HG03135 (cell line): ENCODE measurements around the gene PPIC.
"Not testable (repeated sequence)": the region's sequence is repeated elsewhere in the genome, so short reads cannot be mapped to it uniquely, and the experiment has no call there.

ENCODE experiments used
- ATAC-seq: cut with Tn5 transposase; IDR thresholded peaks from one replicate; pipeline ENCODE4 v1.9.1; 2021; ENCODE audit warnings: mild to moderate bottlenecking, moderate library complexity; ENCODE audit not compliant: unreplicated experiment

The PPIC gene

DNA sequence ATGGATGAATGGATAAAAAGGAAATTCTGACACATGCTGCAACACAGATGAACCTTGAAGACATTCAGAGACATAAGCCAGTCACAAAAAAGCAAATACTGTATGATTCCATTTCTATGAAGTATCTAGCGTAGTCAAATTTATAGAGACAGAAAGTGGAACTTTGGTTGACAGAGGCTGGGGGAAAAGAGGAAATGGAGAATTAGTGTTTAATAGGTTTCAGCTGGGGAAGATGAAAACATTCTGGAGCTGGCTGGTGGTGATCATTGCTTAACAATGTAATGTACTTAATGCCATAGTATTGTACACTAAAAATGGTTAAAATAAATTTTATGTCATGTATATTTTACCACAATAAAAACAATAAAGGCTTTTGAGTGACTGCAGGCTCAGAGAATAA lies 24.2 kb downstream of the PPIC start:
- no peak for ATAC-seq

DNA sequence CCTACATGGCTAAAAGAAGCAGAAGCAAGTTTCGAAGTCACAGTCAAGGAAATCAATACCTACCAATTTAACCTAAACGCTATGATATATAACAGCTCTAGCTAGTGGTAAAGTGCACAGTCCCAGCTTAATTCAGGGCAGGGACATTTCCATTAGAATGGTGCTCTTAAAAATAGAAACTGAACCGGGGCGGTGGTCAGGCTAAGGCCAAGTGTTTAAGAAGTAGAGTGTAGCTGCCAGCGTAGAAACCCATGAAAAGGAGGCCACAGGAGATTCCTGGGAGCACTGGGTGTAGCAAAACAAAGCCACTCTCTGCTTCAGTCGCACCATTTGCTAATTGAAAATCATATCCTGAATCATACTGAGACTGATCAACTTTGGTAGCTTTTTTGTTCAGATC lies 28.8 kb downstream of the PPIC start:
- ATAC-seq = no peak

DNA sequence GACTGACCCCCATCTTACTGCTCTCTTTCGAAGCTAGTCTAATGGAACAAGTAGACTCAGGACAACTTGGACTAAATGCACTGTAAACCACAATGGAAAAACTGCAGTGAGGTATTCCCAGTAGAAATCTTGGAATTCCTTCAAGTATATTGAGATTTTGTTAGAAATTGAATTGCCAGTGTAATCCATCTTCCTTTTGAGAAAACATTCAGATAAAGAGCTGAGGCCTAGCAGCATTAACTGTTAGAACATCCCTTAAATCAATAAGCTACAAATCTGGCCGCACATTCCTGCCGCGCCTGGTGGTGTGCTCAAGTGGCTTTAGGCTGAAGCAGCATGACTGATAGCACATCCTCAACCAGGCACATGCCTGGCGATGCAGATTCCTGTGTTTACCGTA lies 29.3 kb downstream of the PPIC start:
- no peak for ATAC-seq

DNA sequence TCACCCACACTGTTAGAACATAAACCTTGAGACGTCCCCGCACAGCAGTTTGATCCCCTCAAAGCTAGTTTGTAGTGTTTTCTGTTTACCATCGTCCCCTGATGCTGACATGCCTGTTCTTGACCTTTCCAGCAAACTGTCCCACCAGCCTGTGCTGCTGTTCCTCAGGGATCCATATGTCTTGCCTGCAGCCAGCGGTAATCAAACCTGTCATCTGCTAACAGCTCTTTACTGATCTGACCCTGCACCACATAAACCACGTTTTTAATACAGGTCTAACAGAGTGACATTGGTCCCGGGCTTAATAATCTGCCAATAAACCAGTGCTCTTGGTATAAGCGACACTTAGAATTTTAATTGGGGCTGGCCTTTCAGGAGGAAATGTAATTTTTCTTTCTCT lies 34.7 kb downstream of the PPIC start:
- ATAC-seq = no peak

DNA sequence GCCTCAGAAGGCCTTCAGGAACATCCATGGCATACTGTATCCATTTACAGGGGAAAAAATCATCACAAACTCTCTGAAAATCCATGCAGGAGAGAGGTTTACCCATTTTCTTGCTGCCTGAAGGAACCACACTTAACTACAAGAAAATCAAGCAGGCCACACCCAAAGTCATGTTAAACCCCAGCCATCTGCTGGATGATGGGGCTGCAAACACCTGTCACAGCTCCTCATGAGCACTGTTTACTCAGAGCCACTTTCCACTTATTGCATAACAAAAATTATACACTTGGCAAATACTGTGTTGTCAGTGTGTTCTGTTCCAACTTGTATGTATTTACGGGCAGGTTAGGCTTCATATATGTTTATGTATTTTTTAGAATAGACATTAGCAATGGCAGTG lies 35.8 kb downstream of the PPIC start:
- ATAC-seq = no peak

DNA sequence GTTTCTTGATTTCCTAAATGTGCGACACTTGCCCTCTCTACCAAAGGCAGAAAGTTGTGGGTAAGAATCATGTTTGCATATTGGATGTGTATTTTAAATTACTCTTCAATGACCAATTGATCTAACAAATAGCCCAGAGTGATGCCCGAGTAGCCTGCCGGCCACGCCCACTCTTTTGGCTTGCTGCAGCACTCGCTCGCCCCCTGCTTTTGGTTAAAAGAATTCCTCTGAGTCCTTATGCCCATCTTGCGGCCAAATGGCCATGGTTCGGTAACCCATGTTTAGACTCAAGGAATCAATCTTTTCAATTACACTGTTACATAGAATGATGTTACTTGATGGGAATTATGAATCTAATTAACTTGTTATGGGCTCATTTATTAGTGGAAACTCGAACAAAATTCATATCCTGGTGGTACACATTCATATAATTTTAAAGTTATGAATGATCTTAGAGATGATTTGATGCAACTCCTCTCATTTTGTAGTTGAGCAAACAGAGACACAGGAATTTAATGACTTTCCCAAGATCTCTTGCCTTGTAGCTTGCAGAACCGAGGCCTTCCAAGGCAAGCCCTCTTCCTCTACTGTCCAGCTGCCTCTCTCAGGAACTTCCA lies 36.5 kb downstream of the PPIC start:
- ATAC-seq = peak; percentile 85

DNA sequence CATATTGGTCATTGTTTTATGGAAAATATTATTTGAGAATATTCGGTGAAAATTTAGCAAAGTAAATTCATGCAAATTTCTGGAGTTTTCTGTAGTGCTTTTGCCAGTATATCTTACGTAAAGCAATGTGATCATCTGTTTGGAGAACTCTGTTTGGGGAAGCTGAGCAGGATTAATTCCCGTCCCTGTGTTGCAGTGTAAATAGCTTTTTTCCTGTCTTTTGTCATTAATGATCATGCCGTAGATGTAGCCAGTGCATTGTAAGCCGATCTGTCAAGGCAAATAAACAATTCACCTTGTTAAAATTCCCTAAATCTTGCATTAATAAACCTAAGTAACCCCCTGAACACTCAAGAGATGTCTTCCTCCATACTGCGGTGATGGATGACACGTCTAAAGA lies 39.2 kb downstream of the PPIC start:
- no peak for ATAC-seq

DNA sequence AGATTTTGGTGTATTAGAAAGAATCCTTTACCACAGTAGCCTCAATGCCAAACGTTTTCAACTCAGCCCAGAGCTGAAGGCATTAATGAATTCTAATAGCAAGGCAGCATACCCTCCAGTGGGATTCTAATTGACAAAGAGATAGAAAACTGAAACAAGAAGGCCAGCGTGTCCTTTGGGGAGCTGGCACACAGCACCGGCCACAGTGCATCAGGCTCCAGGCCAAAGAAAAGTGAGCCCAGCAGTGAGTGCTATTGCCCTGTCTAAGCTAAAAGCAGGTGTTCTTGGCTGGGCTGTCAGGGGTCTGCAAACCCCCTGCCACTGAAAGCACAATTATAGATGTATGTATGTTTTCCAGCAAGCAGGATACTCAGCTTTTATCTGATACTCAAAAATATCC lies 40.4 kb downstream of the PPIC start:
- ATAC-seq = no peak

DNA sequence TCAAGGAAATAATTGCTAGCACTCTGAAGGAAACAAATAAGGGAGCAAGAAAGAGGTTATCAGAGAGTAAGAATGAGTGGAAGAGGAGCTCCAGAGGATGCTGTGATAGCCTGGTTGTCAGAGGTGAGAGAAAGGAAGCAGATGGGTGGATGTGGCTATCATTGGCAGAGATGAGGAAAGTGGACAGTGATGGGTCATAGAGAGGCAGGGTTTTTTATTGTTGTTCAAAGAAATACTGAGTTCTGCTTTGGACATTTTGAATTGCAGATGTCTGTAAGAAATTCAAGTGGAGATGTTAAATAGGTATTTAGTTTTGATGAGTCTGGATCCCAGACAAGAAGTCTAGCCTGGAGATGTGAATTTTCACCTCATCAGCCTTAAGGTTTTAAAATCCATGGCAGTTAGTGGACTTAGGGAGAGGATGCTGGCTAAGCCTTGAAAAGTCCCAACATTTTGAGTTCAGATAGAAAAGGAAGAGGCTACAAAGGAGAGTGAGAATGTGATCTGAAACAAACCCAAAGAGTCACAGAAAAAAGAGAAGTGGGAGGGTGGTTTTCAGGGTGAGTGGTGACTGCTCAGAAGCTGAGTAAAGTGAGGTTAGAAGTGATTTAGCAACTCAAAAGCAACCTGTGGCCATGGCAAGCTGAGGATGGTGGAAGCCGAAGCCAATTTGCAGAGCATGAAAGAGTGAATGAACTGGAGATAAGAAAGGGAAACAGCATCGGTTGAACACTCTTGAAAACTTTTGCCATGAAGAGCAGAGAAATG lies 50.4 kb downstream of the PPIC start:
- ATAC-seq = peak; percentile 95

DNA sequence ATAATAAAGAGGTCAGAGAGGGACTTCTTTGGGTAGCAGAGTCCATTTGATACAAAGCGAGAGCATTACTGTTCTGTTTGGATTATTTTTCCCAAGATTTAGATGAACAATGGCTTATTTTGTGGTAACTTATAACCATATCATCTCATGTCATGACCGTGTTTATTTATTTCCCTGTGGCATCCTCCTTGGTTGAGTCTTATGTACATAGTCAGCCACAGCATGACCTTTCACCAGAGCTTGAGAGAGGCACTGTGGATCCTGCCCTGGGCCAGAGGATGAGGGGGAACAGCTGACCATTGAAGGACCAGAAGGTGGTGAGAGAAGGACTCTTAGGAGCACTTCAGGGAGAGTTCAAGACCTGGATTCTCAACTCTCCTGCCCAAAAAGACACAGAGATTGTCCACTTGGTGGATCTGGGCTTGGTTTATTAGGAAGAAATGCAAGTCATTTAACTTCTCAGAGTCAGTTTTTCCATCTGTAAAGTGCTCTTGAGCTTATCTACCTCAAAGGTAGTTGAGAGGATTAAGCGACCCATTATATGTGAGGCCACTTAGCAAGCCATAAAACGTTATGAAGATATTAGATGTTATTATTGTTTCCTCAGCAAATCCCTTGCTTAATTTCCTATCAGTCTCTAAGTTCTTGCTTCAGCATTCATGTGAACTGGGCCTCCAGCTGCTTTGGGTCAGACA lies 51.4 kb downstream of the PPIC start:
- ATAC-seq = no peak

DNA sequence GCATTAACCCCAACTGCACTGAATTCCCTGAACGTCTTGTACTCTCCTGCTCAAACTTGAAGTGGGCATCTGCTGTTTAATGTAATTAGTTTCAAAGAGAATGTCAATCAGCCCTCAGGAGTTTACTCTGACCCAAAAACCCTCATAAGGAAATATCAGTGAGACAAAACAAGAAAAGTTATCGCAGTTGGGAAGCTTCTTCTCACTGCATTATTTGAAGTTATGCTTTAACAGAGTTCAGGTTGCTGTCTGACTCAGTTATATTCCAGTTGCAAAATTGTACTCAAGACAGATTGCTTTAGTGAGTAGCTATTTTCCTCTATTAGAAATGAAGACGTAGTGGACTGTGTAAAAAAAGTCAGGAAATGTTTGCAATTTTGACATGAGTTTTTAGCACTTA lies 52.1 kb downstream of the PPIC start:
- ATAC-seq = no peak

DNA sequence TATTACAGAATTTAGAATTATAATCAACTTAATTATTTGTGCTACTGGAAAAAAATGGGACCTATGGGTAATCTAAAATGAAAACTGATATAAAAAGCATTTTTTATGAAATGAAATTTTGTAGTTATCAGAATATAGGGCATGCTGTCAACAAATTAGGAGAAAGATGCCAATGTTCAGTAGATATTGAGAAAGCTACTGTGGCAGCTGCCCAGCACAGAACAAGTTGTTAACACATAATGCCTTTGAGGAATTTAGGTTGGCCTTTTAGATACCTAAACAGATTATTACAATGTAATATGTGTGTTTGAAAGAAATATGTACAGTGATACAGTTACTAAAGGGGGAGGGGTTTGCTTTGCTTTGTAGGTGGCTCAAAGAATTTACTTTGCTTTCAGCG lies 54.1 kb downstream of the PPIC start:
- ATAC-seq = no peak

DNA sequence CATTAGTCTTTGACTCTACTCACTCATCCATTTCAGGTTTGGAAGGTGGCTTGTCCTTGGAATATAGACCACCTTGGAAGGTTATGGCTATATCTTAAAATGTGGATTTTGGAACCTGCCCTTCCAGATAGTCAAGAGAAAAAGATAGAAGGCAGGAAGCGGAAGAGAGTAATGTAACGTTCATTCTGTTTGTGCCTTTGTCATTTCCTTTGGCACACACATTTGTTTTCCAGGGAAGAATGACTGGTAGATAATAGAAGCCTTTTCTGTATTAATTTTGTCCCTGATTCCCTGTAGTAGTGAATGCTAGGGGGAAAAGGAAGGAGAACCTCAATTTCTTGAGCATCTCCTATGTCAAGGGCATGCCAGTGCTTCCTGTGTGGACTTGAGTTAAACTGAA lies 54.7 kb downstream of the PPIC start:
- ATAC-seq = no peak

DNA sequence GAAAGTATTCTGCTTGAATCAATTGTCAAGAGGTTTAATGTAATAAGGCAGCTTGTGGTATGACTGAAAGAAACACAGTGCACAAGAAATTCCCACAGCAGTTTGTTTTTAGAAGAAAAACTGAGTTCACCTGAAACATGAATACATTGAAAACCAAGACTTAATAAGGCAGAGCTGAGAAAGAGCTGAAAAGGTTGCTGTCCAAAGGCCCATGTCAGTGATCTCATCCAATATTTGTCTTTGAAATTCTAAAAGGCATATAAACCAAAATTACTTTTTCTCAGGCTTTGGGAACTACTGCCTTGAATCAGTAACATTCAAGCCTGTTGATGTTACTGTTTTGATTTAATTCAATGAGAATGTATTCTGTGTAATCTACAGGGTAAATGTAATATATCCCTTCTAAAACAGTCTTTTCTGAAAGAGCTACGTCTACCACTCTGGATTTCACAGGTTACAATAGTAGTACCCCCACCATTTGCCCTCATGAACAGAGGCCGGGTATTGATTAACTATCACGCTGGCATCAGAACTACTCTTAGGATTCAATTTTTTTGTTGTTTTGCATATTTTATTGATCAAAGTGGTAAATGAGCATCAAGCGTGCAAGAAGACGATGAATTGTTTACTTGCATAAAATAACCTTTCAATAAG lies 57.8 kb downstream of the PPIC start:
- ATAC-seq = no peak

DNA sequence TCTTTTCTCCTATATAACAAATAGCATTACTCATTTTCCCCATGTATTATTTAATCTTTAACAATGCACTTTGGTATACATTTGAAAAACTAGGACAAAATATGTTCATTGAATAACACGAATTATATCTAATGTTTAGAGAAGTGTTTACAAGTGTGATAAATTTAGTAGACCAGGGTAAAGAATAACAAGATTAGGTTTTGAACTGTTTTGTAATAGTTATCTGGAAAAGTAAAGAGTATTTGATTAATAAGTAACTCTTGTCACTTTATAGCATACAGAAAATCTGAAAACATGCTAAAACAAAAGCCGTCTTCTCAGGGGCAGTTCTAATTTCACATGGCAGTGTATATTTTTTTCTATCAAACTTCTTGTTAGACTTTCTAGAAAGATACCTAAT lies 58.5 kb downstream of the PPIC start:
- no peak for ATAC-seq

DNA sequence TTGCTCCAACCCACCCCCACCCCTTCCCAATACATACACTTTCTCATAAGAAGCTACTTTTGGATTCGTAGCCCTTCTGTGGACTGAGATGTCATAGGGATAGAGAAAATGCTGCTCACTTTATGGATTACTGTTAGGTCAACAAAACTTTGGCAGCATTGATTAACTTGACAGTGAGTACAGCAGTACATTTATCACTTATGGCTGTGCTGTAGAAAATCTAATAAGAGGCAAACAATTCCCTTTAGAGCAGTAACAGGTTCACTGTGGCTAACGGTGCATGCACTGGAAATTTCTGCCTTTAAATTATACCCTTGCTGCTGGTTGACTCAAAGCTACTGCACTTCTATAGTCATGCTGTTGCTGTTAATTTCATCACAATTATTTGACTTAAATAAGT lies 59.2 kb downstream of the PPIC start:
- no peak for ATAC-seq

DNA sequence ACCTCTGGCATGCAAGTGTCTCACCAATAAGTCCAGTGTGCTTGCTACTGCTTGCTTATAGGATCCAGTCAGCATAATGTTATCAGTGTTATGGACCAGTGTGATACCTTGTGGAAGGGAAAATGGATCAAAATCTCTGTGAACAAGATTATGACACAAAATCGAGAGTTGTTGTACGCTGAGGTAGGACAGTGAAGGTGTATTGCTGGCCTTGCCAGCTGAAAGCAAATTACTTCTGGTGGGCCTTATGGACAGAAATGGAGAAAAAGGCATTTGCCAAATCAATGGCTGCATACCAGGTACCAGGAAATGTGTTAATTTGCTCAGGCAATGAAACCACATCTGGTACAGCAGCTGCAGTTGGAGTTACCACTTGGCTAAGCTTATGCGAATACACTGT lies 62.3 kb downstream of the PPIC start:
- ATAC-seq = not testable (repeated sequence)

DNA sequence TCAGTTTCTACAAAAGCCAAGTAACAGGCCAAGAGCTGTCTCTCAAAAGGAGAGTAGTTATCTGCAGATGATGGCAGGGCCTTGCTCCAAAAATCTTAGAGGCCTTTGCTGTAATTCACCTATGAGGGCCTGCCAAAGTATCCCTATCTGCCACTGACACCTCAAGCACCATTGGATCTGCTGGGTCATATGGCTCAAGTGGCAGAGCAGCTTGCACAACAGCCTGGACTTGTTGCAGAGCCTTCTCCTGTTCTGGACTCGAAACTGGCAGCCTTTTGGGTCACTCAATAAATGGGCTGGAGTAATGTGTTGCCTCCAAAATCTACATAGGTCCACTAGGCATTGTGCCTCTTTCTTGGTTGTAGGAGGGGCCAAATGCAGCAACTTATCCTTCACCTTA lies 62.8 kb downstream of the PPIC start:
- not testable (repeated sequence) for ATAC-seq
